Choroid plexus epithelial cell (primary cell): ENCODE measurements around the gene REN.
A peak's percentile ranks its signal among the peaks of the same experiment; 100 is the strongest.

Experiments used
- DNase-seq: peaks from one replicate; pipeline ENCODE4 v3.0.0-alpha.2; 2010; ENCODE audit warnings: low read depth
- H3K4me3 ChIP-seq: 2 replicates; pipeline ENCODE4 v1.5.1; 2011; ENCODE audit warnings: low read depth, mild to moderate bottlenecking, control low read depth, low read length, moderate library complexity
- CTCF ChIP-seq: conservative IDR thresholded peaks from 2 replicates; pipeline ENCODE4 v1.5.1; 2011; ENCODE audit warnings: low read depth, mild to moderate bottlenecking, control low read depth, inconsistent platforms, low read length, moderate library complexity

Gene REN

GRCh38 chr1:204192046-204192445 is 25.9 kb upstream of the REN start:
- no peak for DNase-seq
- H3K4me3 ChIP-seq: no peak overlapping the region
- no peak for TF ChIP-seq CTCF

GRCh38 chr1:204191456-204191855 is 25.3 kb upstream of the REN start:
- TF ChIP-seq CTCF: no peak

GRCh38 chr1:204190212-204191211 is 24.4 kb upstream of the REN start:
- peak overlapping the region; percentile 44 for H3K4me3 ChIP-seq
- DNase-seq: peak; percentile 58
- no peak for TF ChIP-seq CTCF

More at GRCh38 chr1:204191456-204191855, 25.3 kb upstream of the REN start:
- H3K4me3 ChIP-seq: no peak overlapping the region
- no peak for DNase-seq

- DNase-seq: no peak
- H3K4me3 ChIP-seq: no peak overlapping the region
- TF ChIP-seq CTCF: no peak
Observed at GRCh38 chr1:204188959-204189639, 23.0 kb upstream of the REN start.

- TF ChIP-seq CTCF: no peak
- DNase-seq: no peak
- no peak overlapping the region for H3K4me3 ChIP-seq
Observed at GRCh38 chr1:204186597-204186996, 20.5 kb upstream of the REN start.

GRCh38 chr1:204181116-204181515 is 15.0 kb upstream of the REN start:
- H3K4me3 ChIP-seq: no peak overlapping the region
- TF ChIP-seq CTCF: no peak
- no peak for DNase-seq

- no peak for DNase-seq
- no peak for TF ChIP-seq CTCF
- H3K4me3 ChIP-seq: no peak overlapping the region
Observed at GRCh38 chr1:204180133-204180532, 14.0 kb upstream of the REN start.
